Right kidney (tissue), 9 donors: Measurements from ENCODE around the gene FDX2.
"Not testable (repeated sequence)": the region's sequence is repeated elsewhere in the genome, so short reads cannot be mapped to it uniquely, and the experiment has no call there.

Source experiments
- DNase-seq: peaks from one replicate; pipeline ENCODE4 v3.0.0-alpha.2; 2016
- long read RNA-seq, 8 donors: transcript quantifications; one replicate each; lab custom pipeline, GENCODE V29; 2026

Gene FDX2
- long read RNA-seq, donor 1, transcript FDX2-203 (4 exons, 635 nt), result minor isoform, 9 of 31 reads
- long read RNA-seq, donor 1, transcript FDX2-202 (5 exons, 1,012 nt), result major isoform, 21 of 31 reads
- long read RNA-seq, donor 1, partial matches to known transcripts, result 0 of 31 reads
- long read RNA-seq, donor 1, other reads (novel, unspliced or antisense), result 0 of 31 reads
- long read RNA-seq, donor 2, transcript FDX2-203 (4 exons, 635 nt), result minor isoform, 7 of 18 reads
- long read RNA-seq, donor 2, transcript FDX2-202 (5 exons, 1,012 nt), result major isoform, 10 of 18 reads
- long read RNA-seq, donor 2, partial matches to known transcripts, result 0 of 18 reads
- long read RNA-seq, donor 2, other reads (novel, unspliced or antisense), result 0 of 18 reads
- long read RNA-seq, donor 3, transcript FDX2-202 (5 exons, 1,012 nt), result major isoform, 10 of 12 reads
- long read RNA-seq, donor 3, partial matches to known transcripts, result 0 of 12 reads
- long read RNA-seq, donor 3, other reads (novel, unspliced or antisense), result 0 of 12 reads
- long read RNA-seq, donor 4, transcript FDX2-202 (5 exons, 1,012 nt), result major isoform, 16 of 24 reads
- long read RNA-seq, donor 4, transcript FDX2-203 (4 exons, 635 nt), result minor isoform, 7 of 24 reads
- long read RNA-seq, donor 4, partial matches to known transcripts, result 0 of 24 reads
- long read RNA-seq, donor 4, other reads (novel, unspliced or antisense), result 0 of 24 reads
- long read RNA-seq, donor 5, transcript FDX2-202 (5 exons, 1,012 nt), result major isoform, 12 of 17 reads
- long read RNA-seq, donor 5, partial matches to known transcripts, result 0 of 17 reads
- long read RNA-seq, donor 5, other reads (novel, unspliced or antisense), result 0 of 17 reads
- long read RNA-seq, donor 6, transcript FDX2-202 (5 exons, 1,012 nt), result minor isoform, 6 of 14 reads
- long read RNA-seq, donor 6, transcript FDX2-203 (4 exons, 635 nt), result major isoform, 7 of 14 reads
- long read RNA-seq, donor 6, partial matches to known transcripts, result 0 of 14 reads
- long read RNA-seq, donor 6, other reads (novel, unspliced or antisense), result 0 of 14 reads
- long read RNA-seq, donor 7, result 0 reads
- long read RNA-seq, donor 8, transcript FDX2-203 (4 exons, 635 nt), result major isoform, 5 of 9 reads
- long read RNA-seq, donor 8, partial matches to known transcripts, result 0 of 9 reads
- long read RNA-seq, donor 8, other reads (novel, unspliced or antisense), result 0 of 9 reads

GRCh38 chr19:10315335-10316214, at the start of gene FDX2:
TSS of gene FDX2 (minus strand) at chr19:10316015. CDS start at chr19:10315996, 19 bp downstream.
- peak; percentile 72 for DNase-seq

- DNase-seq, result no peak
Observed at GRCh38 chr19:10365518-10365917, 49.7 kb upstream of the FDX2 start.

- no peak for DNase-seq
Observed at GRCh38 chr19:10364644-10365043, 48.8 kb upstream of the FDX2 start.

- no peak for DNase-seq
Observed at GRCh38 chr19:10363789-10364281, 48.0 kb upstream of the FDX2 start.

GRCh38 chr19:10362259-10362658, 46.4 kb upstream of the FDX2 start:
- DNase-seq, result no peak

- DNase-seq, result no peak
Observed at GRCh38 chr19:10361569-10362011, 45.8 kb upstream of the FDX2 start.

- DNase-seq, result no peak
Observed at GRCh38 chr19:10356431-10356830, 40.6 kb upstream of the FDX2 start.

GRCh38 chr19:10353793-10354391, 38.1 kb upstream of the FDX2 start:
- no peak for DNase-seq

- peak; percentile 72 for DNase-seq
Observed at GRCh38 chr19:10352764-10353671, 37.2 kb upstream of the FDX2 start.

- no peak for DNase-seq
Observed at GRCh38 chr19:10346509-10346908, 30.7 kb upstream of the FDX2 start.

GRCh38 chr19:10344780-10345179, 29.0 kb upstream of the FDX2 start:
- DNase-seq, result no peak

GRCh38 chr19:10343495-10343894, 27.7 kb upstream of the FDX2 start:
- DNase-seq, result no peak

GRCh38 chr19:10339977-10340376, 24.2 kb upstream of the FDX2 start:
- no peak for DNase-seq

GRCh38 chr19:10339380-10339960, 23.7 kb upstream of the FDX2 start, which contains the start of gene ICAM3:
TSS of gene ICAM3 (minus strand) at chr19:10339624. CDS start at chr19:10339614, 10 bp downstream.
- no peak for DNase-seq

GRCh38 chr19:10338940-10339339, 23.1 kb upstream of the FDX2 start:
- DNase-seq, result no peak

GRCh38 chr19:10336725-10337124, 20.9 kb upstream of the FDX2 start:
- not testable (repeated sequence) for DNase-seq

GRCh38 chr19:10335352-10335985, 19.7 kb upstream of the FDX2 start:
- DNase-seq, result no peak

- DNase-seq, result peak; percentile 78
Observed at GRCh38 chr19:10334588-10335351, 19.0 kb upstream of the FDX2 start.
